Measurements from ENCODE around the gene CEP44. TPM values are rescaled to one million over a fixed set of nuclear protein-coding genes. Genes with fewer than 3 reads are reported as not detected.

Gene CEP44
- total RNA-seq, 1 experiment from 2014 or later: 13.0 TPM

Other genes starting within 250 kb of the CEP44 start
- 11.5 and 15.8 TPM in 2 replicates for gene FBXO8, start 244 bp upstream of the CEP44 start, total RNA-seq (2014; rRNA removed; shearing (Covaris generic))
- gene HPGD, start 238.6 kb downstream of the CEP44 start, total RNA-seq (2014; rRNA removed; shearing (Covaris generic)): 0.80 TPM in 1 of 2 replicates, not detected in the other

Data from Daoy (cell line).